HPDE6-E6E7 (cell line): ENCODE measurements around the gene THAP10.
"Not testable (repeated sequence)": the region's sequence is repeated elsewhere in the genome, so short reads cannot be mapped to it uniquely, and the experiment has no call there.

ENCODE experiments used
- DNase-seq: peaks from one replicate; pipeline ENCODE4 v3.0.0; 2011; ENCODE audit warnings: missing footprints; ENCODE audit errors: extremely low spot score

The THAP10 gene

DNA sequence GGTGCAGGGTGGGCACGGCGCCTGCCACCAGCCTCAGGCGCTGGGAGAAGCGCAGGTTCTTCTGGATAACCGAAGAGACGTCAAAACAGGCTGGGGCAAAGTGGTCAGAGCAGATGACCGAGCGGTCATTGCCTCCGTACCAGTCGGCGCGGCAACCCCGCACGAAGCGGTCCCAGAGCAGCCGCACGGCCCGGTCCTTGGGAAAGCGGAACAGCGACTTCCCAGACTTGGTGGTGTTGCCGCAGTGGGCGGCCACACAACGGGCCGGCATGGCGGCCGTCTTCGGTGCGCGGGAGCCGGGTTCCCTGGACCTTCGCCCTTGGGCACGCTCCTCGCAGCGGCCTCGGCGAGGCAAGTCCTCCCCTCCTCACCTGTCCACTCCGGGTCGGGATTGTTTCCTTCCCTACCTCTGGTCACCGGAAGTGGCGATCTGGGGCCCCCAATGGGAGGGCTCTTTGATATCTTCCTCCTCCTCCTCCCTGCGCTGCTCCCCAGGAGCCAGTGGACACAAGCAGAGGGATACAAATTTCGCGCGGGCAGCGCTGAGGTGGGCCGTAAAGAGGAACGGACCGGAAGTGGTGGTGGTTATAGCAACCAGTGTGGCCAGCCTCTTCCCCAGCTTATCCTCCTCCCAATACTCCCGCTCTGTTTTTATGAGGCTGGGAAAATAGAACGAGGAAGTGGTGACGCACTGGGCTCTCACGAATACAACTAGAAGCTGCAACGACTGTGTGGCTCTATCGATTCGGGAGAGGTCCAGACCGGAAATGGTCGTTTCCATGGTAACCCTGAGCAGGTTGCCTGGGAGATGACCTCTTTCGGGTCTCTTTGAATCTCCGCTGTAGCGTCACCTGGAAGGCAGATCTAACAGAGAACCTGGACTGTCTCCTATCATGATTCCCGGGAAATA lies at the start of gene THAP10, which contains the start of gene LRRC49:
THAP10 (minus strand) TSS at position 432 of the 910 bp plus-strand sequence; CDS start at position 271, 161 bp downstream.
LRRC49 (plus strand) TSS at position 825 of the 910 bp plus-strand sequence; CDS start at position 894, 69 bp downstream.
- peak; percentile 70 for DNase-seq

DNA sequence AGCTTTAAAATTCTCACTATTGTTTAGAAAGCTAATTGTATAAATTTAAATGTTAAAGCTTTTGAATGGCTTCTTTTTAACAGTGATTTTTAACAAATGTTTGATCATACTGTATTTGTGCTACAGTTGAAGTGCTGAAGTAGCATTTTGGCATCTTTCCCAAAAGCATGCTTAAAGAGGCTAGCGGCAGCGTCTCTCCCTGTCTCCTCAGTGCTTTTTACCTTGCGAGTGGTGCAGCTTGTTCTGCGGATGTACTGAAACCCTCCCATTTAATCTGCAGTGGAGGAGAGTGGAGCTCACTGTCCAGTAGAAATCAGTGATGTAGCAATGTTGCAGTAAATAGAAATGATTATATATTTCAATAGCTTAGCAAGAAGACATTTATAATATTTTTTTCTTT lies 44.1 kb upstream of the THAP10 start:
- DNase-seq = no peak

DNA sequence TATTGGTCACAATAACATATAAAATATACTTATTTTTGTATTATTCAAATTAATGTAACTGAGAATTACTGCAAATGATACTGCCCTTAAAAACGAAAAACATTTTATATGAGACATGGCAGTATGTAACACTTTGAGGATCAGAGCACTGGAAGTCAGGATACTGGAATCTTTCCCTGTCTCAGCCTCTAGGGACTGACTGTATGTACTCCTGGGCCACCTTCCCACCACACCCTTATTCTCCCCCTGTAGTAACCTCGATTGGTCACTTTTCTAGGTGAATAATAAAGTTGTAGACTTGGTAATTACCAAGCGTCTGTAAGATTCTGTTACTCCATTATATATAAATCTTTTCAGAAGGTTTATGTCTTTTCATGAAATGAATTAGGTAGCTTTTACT lies 43.4 kb upstream of the THAP10 start:
- no peak for DNase-seq

DNA sequence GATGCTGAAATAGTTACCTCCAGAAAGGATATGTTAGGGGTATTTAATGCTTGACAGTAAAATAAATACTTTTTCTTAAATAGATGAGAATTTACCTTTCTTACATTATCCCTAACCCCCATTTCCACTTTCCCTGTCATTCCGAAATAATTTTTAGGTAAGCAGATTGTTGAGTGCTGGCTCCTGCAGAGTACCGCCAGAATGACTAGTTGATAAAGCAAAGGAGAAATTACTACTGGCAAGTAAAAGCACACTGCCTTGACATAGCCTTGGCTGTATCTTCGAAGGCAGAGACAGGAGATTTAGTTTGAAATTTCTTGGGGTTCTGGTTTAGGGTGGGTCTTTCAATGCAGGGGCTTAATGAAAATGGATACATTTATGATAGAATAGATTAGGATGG lies 41.2 kb upstream of the THAP10 start:
- no peak for DNase-seq

DNA sequence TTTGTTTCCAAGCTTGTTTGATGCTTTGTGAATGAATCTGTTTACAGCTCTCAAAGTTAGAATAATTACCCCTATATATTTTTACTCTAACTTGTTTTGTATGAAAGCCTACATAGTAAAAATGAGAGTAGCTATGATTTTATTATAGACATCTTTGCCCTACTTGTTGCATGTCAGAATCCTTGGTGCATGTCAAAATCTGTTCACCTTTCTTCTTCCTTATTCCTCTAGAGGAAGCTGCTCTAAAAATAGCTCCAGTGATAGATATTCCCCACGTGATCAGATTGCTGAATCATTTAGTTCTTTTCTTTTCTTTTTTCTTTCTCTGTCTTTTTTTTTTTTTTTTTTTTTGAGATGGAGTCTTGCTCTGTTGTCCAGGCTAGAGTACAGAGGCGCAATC lies 40.2 kb upstream of the THAP10 start:
- DNase-seq = no peak

DNA sequence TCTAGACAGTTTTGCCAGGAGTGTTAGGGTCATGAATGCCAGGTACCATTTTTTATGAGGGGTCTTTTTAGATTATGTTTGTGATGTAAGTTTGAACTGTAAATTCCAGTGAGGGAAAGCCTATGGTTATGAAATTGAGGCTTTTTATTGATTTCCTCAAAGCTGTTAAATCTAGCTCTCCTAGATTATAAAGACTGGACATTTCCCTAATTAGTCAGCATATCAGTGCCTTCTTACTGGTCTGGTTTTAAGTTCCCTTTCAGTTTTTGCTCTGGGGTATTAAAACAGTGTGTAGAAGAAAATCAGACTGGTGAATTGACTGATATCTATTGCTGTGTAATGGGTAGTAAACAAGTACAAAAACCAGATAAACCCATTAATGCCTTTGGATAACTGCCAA lies 39.6 kb upstream of the THAP10 start:
- no peak for DNase-seq

DNA sequence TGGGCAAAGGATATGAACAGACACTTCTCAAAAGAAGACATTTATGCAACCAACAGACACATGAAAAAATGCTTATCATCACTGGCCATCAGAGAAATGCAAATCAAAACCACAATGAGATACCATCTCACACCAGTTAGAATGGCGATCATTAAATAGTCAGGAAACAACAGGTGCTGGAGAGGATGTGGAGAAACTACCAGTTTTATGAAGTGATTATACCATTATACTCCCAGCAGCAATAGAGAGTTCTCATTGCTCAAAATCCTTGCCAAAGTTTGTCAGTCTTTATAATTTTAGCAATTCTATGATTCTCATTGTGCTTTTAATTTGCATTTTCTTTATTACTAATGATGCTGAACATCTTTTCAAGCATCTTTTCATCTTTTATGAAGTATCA lies 34.7 kb upstream of the THAP10 start:
- DNase-seq = not testable (repeated sequence)

DNA sequence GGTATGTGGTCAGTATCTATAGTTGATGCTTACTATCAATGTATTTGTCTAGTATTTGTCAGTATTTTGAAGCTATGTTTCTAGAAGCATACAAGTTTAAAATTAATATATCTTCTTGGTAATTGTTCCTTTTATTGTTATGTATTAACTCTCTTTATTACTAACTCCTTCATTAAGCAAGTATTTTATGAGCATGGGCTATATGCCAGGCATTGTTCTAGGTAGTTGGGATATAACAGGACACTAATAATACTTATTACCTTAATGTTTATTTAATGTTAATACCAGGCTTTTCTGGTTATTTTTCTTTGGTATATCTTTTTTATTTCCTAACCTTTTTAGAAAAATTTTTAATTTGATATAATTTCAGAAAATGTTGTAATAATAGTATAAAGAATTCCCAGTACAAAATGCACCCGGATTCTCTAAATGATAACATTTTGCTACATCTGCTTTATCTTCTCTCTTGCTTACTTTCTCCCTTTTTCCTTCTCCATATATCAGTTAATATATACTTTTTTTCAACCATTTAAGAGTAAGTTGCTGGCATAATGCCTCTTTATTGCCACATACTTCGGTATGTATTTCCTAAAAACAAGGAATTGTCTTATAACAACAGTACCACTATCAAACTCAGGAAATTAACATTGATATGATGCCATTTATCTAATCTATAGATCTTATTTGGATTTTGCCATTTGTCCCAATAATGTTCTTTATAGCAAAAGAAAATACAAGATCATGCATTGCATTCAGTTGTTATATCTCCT lies 31.3 kb upstream of the THAP10 start:
- no peak for DNase-seq

DNA sequence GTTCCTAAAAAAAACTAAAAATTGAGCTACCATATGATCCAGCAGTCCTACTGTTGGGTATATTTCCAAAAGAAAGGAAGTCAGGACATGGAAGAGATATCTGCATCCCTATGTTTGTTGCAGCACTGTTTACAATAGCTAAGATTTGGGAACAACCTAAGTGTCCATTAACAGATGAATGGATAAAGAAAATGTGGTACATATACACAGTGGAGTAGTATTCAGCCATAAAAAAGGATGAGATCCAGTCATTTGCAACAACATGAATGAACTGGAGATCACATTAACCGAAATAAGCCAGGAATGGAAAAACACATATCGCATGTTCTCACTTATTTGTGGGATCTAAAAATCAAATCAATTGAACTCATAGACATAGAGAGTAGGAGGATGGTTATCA lies 29.9 kb upstream of the THAP10 start:
- no peak for DNase-seq

DNA sequence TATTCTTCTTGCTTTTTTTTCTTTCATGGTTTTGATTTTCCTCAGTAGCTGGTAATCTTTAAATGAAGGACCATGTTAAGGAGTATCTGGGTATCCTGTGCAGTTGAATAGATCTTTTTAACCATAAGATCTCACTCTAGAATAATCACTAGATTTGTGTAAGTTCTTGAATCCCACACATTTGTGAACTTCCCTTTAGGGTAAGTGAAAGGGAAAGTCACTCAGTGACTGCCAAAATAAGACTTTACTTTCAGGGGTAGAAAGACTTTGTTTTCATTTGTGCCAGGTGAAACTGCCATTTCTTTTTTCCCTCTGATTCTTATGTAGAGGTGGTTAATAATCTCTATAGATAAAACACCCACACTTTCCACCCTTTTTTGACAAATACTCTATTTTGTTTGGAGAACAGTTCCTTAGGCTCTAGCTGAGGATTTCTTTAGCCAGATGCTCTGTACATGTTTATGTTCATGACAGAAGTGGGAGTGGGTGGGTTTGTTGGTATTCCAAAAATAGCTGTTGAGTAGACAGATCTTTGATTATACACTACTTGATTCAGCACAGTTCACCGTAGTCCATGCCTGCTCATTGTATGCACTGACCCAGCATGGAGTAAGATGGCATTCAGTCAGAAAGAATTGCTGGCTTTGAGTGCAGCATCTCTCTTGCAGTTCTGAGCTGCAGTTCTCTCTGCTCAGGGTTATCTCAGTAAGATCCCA lies 28.9 kb upstream of the THAP10 start:
- DNase-seq = no peak

DNA sequence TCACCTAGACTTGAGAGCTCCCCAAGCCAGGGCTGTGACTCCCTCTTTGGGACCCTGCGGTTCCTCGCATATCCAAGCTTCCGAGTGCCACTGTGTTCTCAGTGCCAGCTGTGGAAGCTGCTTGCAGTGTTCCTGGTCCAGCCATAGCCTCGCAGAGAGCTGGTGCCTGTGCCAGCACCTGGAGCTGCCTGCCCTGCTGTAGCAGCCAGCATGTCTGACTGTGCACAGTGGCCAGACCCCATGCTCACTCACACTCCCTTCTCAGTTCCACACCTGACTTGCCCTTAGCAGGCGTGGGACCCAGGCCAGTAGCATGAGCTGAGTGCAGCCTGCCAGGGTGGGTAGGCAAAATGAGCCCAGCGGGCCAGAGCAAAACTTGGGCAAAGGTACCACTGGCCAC lies 25.7 kb upstream of the THAP10 start:
- DNase-seq = no peak

DNA sequence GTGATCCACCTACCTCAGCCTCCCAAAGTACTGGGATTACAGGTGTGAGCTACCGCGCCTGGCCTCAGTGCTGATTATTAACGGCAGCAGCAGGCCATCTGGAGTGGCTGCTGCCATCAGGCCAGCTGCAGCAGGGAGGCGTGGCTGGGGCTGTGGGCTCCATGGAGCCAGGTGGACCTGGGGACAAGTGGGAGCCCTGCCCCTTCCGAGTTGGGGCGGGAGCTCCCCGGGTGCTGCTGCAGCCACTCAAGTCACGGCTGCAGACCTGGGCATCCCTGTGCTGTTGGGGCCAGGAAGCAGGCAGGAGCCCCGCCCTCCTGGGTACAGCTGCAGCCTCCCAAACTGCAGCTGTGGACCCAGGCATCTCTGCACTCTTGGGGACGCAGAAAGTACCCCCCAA lies 24.3 kb upstream of the THAP10 start:
- no peak for DNase-seq

DNA sequence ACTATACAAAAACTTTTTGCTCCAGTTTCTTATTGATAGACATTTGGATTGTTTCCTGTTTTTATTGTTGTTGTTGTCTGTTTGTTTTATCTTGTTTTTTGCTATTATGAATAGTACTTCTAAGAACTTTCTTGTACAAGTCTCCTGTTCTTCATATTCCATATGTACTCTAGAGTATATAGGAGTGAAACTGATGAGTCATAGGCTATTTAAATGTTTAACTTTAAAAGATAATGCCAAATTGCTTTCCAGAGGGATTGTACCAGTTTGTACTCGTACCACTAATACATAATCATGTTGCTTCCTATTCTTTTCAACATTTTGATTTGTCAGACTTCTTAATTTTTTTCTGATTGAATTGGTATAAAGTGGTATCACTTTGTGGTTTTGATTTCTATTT lies 20.0 kb upstream of the THAP10 start:
- no peak for DNase-seq

DNA sequence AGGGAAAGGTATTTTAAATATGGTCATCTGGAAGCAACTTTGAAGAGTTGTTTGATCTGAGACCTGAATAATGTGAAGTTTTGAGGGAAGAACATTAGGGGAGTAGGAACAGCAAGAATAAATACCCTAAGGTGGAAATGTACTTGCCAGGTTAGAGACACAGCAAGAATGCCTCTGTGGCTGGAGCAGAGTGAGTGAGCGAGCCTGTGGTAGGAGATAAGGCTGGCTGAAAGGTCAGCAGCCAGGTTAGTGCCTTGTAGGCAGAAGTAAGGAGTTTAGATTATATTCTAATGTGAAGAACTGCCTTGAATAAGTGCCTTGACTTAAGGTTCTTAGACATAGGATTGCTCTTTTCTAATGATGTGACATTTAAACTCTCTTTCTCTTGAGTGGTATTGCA lies 18.7 kb upstream of the THAP10 start:
- no peak for DNase-seq

DNA sequence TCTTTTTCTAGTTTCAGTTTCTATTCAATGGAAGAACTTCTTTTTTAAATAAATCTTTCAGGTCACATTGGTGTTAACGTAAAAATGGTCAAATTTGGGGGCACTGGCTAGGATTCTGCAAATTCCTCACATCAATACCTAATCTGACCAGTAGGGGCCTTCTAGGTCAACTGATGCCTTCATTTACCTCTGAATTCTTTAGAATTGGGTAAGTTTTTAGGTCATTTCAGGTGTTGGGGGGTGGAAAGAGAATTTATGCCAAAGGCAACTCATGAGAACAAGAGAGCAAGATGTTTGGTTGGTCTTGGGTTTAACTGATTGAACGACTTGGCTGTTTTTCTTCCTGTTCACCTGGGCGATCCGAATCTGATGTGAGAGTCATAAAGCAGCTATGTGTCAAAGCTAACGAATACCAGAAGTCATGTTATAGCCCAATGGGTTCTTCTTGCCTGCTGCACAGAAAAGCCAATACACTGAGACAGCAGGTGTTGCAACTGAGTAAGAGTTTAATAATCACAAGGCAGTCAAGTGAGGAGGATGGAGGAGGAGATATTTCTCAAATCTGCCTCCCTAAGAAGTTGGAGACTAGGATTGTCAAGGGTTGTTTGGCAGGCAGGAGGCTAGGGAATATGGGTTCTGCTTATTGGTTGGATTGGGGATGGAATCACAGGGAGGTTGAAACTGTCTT lies 15.7 kb upstream of the THAP10 start:
- no peak for DNase-seq

DNA sequence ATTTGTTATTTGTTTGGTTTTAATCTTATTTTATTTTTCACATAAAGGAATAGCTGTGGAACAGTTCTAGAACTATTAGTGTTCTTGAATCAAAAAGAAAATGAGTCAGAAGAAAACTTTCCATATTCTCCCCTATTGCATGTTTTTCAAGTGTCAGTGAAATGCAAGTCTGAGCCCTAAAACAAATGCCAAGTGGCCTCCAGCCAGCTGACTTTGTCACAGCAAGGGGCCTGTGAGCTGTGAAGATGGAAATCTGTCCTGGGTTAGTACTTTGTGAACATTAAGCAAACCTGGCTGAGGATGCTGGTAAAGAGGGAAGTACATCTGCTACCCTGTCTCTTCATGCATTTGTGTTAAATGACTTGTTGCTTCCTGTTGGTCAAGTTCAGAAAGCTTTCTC lies 14.6 kb upstream of the THAP10 start:
- no peak for DNase-seq

DNA sequence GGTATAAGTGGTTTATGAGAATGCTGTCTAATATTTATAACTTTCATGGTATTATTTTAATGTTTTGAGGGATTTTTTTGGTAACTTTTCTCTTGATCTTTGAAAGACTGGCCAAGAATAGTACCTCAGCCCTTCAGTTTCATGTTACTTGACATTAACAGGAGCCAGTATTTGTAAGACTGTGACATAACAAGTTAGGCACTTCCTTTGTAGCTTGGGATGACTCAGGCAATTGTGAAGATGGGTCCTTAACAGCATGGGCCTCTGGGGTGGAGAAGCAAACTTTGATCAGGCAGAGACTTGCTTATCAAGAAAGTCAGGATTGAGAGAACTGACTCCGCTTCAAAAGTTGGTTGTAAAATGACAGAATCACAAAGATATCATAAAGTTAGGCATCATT lies 9.9 kb upstream of the THAP10 start:
- peak; percentile 72 for DNase-seq

DNA sequence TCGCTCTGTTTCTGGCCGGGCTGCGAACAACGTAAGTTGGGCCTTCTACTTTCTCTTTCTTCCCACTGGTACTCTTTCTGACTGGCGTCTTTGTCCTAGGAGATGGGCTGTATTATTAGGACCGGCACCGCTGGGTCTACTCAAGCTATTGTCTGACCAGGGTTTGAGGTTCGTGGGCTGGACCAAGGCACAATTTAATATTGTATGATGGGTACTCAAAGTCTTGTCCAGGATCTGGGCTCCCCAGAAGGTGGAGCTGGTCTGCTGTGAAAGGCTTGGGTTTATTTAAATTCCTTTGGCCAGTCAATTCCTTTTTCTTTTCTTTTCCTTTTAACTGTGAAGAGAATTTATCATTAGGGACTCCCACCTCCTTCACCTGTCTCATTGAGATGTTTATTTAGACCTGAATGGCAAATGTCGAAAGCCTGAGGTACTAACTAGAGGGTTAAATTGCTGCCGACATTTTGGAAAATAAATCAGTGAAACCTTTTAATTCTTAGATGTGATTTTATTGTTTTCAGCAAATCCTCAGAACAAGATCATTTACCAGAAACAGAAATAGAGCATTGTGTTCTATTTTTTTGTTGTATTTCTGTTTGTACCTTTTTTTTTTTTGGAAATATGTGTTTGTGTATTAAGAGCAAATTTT lies 803 bp upstream of the THAP10 start:
- peak; percentile 36 for DNase-seq

DNA sequence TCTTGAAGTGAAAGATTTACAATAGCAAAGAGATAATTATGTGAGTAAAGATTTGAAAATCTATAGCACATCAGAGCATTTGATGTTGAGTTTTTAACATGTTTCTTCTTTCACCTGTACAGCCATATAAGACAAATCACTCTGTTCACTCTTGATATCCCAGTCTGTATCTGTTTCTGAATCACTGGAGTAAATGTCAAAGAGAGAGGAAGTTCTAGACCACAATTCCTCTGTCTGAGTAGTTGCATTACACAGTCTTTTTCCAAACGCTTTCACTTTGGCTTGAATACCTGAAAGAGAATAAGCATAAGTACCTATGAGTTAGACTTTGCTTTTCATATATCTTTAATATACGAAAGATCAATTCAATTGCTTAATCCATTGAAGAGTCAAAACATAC lies 9.9 kb downstream of the THAP10 start:
- no peak for DNase-seq

DNA sequence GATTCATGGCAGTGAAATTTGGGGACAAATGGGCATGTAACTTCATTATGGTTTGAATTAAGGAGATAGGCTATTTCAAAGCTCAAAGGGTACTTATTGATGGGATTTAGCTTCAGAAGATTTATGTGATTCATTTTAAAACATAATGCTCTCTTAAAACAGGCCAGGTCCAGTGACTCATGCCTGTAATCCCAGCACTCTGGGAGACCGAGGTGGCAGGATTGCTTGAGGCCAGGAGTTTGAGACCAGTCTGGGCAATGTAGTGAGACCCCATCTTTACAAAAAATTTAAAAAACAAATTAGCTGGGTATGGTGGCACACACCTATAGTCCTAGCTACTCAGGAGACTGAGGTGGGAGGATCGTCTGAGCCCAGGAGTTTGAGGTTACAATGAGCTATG lies 11.5 kb downstream of the THAP10 start:
- no peak for DNase-seq

DNA sequence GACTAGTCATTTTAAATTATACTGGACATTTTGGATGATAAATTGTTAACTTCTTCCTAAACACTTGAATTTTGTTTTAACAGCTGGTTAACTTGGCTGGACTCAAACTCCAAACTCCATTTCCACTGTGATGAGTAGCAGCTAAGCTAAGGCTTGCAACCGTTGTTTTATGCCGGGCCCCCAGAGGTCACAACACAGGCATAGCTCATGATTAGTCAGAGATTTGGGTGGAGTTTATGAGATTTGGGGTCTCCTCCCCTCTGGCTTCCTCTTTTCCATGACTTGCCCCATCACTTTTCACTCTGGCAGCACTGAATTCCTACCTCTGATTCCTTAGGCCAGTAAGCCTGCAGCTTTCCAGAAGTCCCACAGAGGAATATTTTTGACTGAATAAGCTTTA lies 12.8 kb downstream of the THAP10 start:
- DNase-seq = no peak
